Trophoblast cell (in vitro differentiated cells and primary cell): ENCODE data around the gene ERCC6L. TPM values are rescaled to one million over a fixed set of nuclear protein-coding genes. Genes with fewer than 3 reads are reported as not detected.

Experiments used
- DNase-seq, 2 donors: peaks; one replicate each; pipeline ENCODE4 v3.0.0-alpha.2; 2016
- H2AFZ ChIP-seq: 2 replicates; pipeline ENCODE4 v1.6.1; 2013; ENCODE audit warnings: low read length, moderate library complexity, mild to moderate bottlenecking; ENCODE audit not compliant: insufficient read depth, poor library complexity
- H2AK5ac ChIP-seq: 2 replicates; pipeline ENCODE4 v1.6.1; 2013; ENCODE audit warnings: mild to moderate bottlenecking, low read length
- H2BK120ac ChIP-seq: 2 replicates; pipeline ENCODE4 v1.6.1; 2013; ENCODE audit warnings: low read length, mild to moderate bottlenecking, moderate library complexity; ENCODE audit not compliant: insufficient read depth, poor library complexity
- H2BK12ac ChIP-seq: 2 replicates; pipeline ENCODE4 v1.6.1; 2013; ENCODE audit warnings: mild to moderate bottlenecking, low read length, moderate library complexity
- H2BK5ac ChIP-seq: 2 replicates; pipeline ENCODE4 v1.6.1; 2013; ENCODE audit warnings: low read length, low read depth, moderate library complexity, mild to moderate bottlenecking; ENCODE audit not compliant: poor library complexity
- H3K14ac ChIP-seq: 2 replicates; pipeline ENCODE4 v1.6.1; 2013; ENCODE audit warnings: mild to moderate bottlenecking, low read length
- H3K18ac ChIP-seq: 2 replicates; pipeline ENCODE4 v1.6.1; 2013; ENCODE audit warnings: mild to moderate bottlenecking, low read length
- H3K23ac ChIP-seq: 2 replicates; pipeline ENCODE4 v1.6.1; 2013; ENCODE audit warnings: low read length
- H3K27ac ChIP-seq: 2 replicates; pipeline ENCODE4 v1.5.1; 2013; ENCODE audit warnings: low read depth, mild to moderate bottlenecking, inconsistent platforms, low read length, moderate library complexity
- H3K27me3 ChIP-seq: 2 replicates; pipeline ENCODE4 v1.6.1; 2013; ENCODE audit warnings: inconsistent platforms, mild to moderate bottlenecking, low read length, moderate library complexity; ENCODE audit not compliant: insufficient read depth
- H3K36me3 ChIP-seq, 2 experiments: 1 replicate in 1 of 2; 2 replicates in 1 of 2; pipeline ENCODE4 v1.6.1; 2013; ENCODE audit warnings: low read length in 2 of 2, mild to moderate bottlenecking in 2 of 2, moderate library complexity in 1 of 2; ENCODE audit not compliant: insufficient read depth in 2 of 2, control insufficient read depth in 1 of 2
- H3K4ac ChIP-seq: 2 replicates; pipeline ENCODE4 v1.6.1; 2013; ENCODE audit warnings: low read depth, mild to moderate bottlenecking, low read length, moderate library complexity
- H3K4me1 ChIP-seq, 2 experiments: 1 replicate in 1 of 2; 2 replicates in 1 of 2; pipeline ENCODE4 v1.6.1; 2013; ENCODE audit warnings: low read length in 2 of 2, mild to moderate bottlenecking in 2 of 2, moderate library complexity in 1 of 2; ENCODE audit not compliant: insufficient read depth in 2 of 2, control insufficient read depth in 1 of 2
- H3K4me2 ChIP-seq: 2 replicates; pipeline ENCODE4 v1.6.1; 2013; ENCODE audit warnings: inconsistent platforms, mild to moderate bottlenecking, low read length, moderate library complexity
- H3K4me3 ChIP-seq: 2 replicates; pipeline ENCODE4 v1.5.1; 2013; ENCODE audit warnings: mild to moderate bottlenecking, low read depth, low read length, inconsistent platforms
- H3K79me1 ChIP-seq: one replicate; pipeline ENCODE4 v1.6.1; 2013; ENCODE audit warnings: low read length
- H3K79me2 ChIP-seq: 2 replicates; pipeline ENCODE4 v1.6.1; 2013; ENCODE audit warnings: low read length, mild to moderate bottlenecking; ENCODE audit not compliant: control insufficient read depth, insufficient read depth, poor library complexity
- H3K9ac ChIP-seq: 2 replicates; pipeline ENCODE4 v1.6.1; 2013; ENCODE audit warnings: mild to moderate bottlenecking, low read length
- H3K9me3 ChIP-seq: 2 replicates; pipeline ENCODE4 v1.6.1; 2013; ENCODE audit warnings: low read depth, mild to moderate bottlenecking, control low read depth, inconsistent platforms, low read length; ENCODE audit not compliant: insufficient read depth
- H4K12ac ChIP-seq: 2 replicates; pipeline ENCODE4 v1.6.1; 2013; ENCODE audit warnings: low read depth, mild to moderate bottlenecking, low read length, moderate library complexity
- H4K8ac ChIP-seq: 2 replicates; pipeline ENCODE4 v1.6.1; 2013; ENCODE audit warnings: low read depth, mild to moderate bottlenecking, low read length, moderate library complexity
- H4K91ac ChIP-seq: one replicate; pipeline ENCODE4 v1.6.1; 2013; ENCODE audit warnings: low read depth, mild to moderate bottlenecking, low read length, moderate library complexity
- WGBS: extraction: QIAGEN DNeasy Blood & Tissue Kit; methylation state at CpG from one replicate; pipeline ENCODE4 v1.1.7; 2013; ENCODE audit warnings: missing lambda C conversion rate; ENCODE audit not compliant: insufficient read length, insufficient coverage; ENCODE audit errors: extremely low coverage; 5-methylcytosine and 5-hydroxymethylcytosine counted together
- polyA plus RNA-seq: library from polyadenylated mRNA; stranded (reverse); fragments of 200-250 nt; gene quantifications from 2 replicates; pipeline ENCODE4 v1.2.3, GENCODE V29; 2013

ERCC6L gene, protein sequence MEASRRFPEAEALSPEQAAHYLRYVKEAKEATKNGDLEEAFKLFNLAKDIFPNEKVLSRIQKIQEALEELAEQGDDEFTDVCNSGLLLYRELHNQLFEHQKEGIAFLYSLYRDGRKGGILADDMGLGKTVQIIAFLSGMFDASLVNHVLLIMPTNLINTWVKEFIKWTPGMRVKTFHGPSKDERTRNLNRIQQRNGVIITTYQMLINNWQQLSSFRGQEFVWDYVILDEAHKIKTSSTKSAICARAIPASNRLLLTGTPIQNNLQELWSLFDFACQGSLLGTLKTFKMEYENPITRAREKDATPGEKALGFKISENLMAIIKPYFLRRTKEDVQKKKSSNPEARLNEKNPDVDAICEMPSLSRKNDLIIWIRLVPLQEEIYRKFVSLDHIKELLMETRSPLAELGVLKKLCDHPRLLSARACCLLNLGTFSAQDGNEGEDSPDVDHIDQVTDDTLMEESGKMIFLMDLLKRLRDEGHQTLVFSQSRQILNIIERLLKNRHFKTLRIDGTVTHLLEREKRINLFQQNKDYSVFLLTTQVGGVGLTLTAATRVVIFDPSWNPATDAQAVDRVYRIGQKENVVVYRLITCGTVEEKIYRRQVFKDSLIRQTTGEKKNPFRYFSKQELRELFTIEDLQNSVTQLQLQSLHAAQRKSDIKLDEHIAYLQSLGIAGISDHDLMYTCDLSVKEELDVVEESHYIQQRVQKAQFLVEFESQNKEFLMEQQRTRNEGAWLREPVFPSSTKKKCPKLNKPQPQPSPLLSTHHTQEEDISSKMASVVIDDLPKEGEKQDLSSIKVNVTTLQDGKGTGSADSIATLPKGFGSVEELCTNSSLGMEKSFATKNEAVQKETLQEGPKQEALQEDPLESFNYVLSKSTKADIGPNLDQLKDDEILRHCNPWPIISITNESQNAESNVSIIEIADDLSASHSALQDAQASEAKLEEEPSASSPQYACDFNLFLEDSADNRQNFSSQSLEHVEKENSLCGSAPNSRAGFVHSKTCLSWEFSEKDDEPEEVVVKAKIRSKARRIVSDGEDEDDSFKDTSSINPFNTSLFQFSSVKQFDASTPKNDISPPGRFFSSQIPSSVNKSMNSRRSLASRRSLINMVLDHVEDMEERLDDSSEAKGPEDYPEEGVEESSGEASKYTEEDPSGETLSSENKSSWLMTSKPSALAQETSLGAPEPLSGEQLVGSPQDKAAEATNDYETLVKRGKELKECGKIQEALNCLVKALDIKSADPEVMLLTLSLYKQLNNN
- polyA plus RNA-seq = 4.0 and 4.2 TPM in 2 replicates

DNA sequence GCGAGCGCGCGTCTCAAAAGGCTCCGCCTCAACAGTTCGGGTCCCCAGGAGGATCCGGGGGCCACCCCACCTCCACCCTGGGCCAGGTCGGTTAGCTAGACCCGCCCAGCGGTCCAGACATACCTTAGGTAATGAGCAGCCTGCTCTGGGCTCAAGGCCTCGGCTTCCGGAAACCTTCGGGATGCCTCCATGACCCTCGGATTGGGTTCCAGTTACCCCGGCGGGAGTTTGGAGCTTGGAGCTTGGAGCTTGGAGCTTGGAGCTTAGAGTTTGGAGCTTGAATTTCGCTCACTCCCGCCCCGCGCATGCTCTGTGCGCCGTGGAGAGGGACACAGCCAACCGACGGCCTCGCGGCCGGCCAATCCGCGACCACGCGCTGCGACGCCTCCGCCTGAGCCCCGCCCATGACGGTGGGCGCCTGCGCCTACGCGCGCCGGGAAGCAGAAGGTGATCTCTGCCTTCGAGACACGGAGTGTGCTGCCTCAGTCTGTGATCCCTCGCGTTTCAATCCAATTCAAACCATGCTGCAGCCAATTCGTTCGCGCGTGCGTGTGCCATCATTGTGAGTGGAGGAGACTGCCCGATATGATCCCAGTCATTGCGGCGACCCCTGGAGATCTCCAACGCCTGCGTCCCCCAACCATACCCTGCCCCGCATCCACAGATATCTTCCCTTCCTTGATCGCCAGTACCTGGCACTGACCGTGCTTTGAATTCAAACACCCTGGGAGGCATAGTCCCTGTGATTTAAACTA, at the start of gene ERCC6L:
Gene ERCC6L, minus strand, starts transcription at position 307 of the 755 bp plus-strand sequence. Its CDS starts 116 bp downstream, at position 191.
- WGBS = no CpG with 5 or more reads among the region's 59 CpGs
- Histone ChIP-seq H4K12ac (peak within 1 kb of the TSS; percentile 87), H3K79me2 (no peaks in the 10 kb centered on the region), H3K4ac (peak within 1 kb of the TSS; percentile 36), H4K91ac (peak within 1 kb of the TSS; percentile 68), H3K23ac (no peak within 1 kb of the TSS), H4K8ac (peak within 1 kb of the TSS; percentile 70), H3K79me1 (no peaks in the 10 kb centered on the region), H3K36me3 (no peaks in the 10 kb centered on the region), H3K4me2 (peak within 1 kb of the TSS; percentile 62), H3K27ac (peak within 1 kb of the TSS; percentile 32), H3K4me1 (peaks cover 0 to 2% of the 10 kb centered on the region in 2 experiments), H3K18ac (peak within 1 kb of the TSS; percentile 82), H2AFZ (peak within 1 kb of the TSS; percentile 56), H3K4me3 (peak within 1 kb of the TSS; percentile 69), H2BK5ac (no peak within 1 kb of the TSS), H3K14ac (peak within 1 kb of the TSS; percentile 51), H3K9ac (no peak within 1 kb of the TSS), H3K27me3 (no peaks in the 10 kb centered on the region), H2BK120ac (no peak within 1 kb of the TSS), H3K9me3 (no peaks in the 10 kb centered on the region), H2AK5ac (no peak within 1 kb of the TSS), H2BK12ac (no peak within 1 kb of the TSS)
- DNase-seq = peak; percentile 85 to 91

DNA sequence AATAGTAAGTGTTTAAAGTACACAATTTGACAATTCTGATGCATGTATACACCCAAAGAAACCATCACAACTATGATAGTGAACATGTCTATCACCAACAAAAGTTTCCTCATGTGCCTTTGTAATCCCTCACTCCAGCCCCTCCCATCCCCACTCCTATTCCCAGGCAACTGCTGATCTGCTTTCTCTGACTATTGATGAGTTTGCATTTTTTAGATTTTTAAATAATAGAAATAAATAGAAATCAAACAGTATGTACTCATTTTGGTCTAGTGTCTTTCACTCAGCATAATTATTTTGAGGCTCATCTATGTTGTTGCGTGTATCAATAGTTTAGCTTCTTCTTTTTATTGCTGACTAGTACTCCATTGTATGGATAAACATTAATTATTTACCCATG, 43.5 kb upstream of the ERCC6L start:
- no peak overlapping the region for H3K4me3 ChIP-seq
- H3K79me2 ChIP-seq = no peaks in the 10 kb centered on the region
- H3K36me3 ChIP-seq = no peaks in the 10 kb centered on the region
- no peak overlapping the region for H3K27ac ChIP-seq
- H3K4me1 ChIP-seq = no peaks in the 10 kb centered on the region
- no peak overlapping the region for H3K4ac ChIP-seq
- no peak overlapping the region for H3K14ac ChIP-seq
- no peak overlapping the region for H4K12ac ChIP-seq
- no peak overlapping the region for H3K4me2 ChIP-seq
- no peak overlapping the region for H3K18ac ChIP-seq
- H2BK12ac ChIP-seq = no peak overlapping the region
- no peaks in the 10 kb centered on the region for H3K27me3 ChIP-seq
- H2AK5ac ChIP-seq = no peak overlapping the region
- no peak overlapping the region for H3K23ac ChIP-seq
- no peaks in the 10 kb centered on the region for H3K79me1 ChIP-seq
- no peaks in the 10 kb centered on the region for H3K9me3 ChIP-seq
- H4K8ac ChIP-seq = no peak overlapping the region
- no peak for DNase-seq
- no peak overlapping the region for H2BK120ac ChIP-seq
- H2AFZ ChIP-seq = no peak overlapping the region
- no peak overlapping the region for H2BK5ac ChIP-seq
- WGBS = no CpG with 5 or more reads among the region's 1 CpG
- H3K9ac ChIP-seq = no peak overlapping the region
- H4K91ac ChIP-seq = no peak overlapping the region

GRCh38 chrX:72280321-72280845, 41.6 kb upstream of the ERCC6L start:
- no peak overlapping the region for H4K8ac ChIP-seq
- peaks cover 3% of the 10 kb centered on the region for H3K79me2 ChIP-seq
- H3K23ac ChIP-seq = no peak overlapping the region
- H3K18ac ChIP-seq = no peak overlapping the region
- no peak overlapping the region for H3K14ac ChIP-seq
- no peak overlapping the region for H2BK120ac ChIP-seq
- no peak overlapping the region for H2BK12ac ChIP-seq
- H4K12ac ChIP-seq = no peak overlapping the region
- no peaks in the 10 kb centered on the region for H3K9me3 ChIP-seq
- peaks cover 0 to 3% of the 10 kb centered on the region in 2 experiments for H3K36me3 ChIP-seq
- H3K4me2 ChIP-seq = no peak overlapping the region
- H3K79me1 ChIP-seq = peaks cover 4% of the 10 kb centered on the region
- H4K91ac ChIP-seq = no peak overlapping the region
- DNase-seq = no peak
- no peaks in the 10 kb centered on the region for H3K27me3 ChIP-seq
- no CpG with 5 or more reads among the region's 5 CpGs for WGBS
- no peak overlapping the region for H2AFZ ChIP-seq
- H3K4me1 ChIP-seq = no peaks in the 10 kb centered on the region
- H3K9ac ChIP-seq = no peak overlapping the region
- H3K4ac ChIP-seq = no peak overlapping the region
- no peak overlapping the region for H2BK5ac ChIP-seq
- H3K4me3 ChIP-seq = no peak overlapping the region
- H3K27ac ChIP-seq = no peak overlapping the region
- no peak overlapping the region for H2AK5ac ChIP-seq
